Activated T-helper 17 cell treated with anti-CD3 and anti-CD28 coated beads, Interleukin-2, amount 50 U/mL, for 72 hours (primary cell): Measurements from ENCODE around the gene ZKSCAN3. TPM values are rescaled to one million over a fixed set of nuclear protein-coding genes. Genes with fewer than 3 reads are reported as not detected.
"Not testable (repeated sequence)": the region's sequence is repeated elsewhere in the genome, so short reads cannot be mapped to it uniquely, and the experiment has no call there.

Experiments used
- ATAC-seq: fragments of 150-1000 bp; cut with Tn5 transposase; replicated peaks from 2 replicates; pipeline ENCODE4 v1.10.0; 2021; ENCODE audit warnings: mild to moderate bottlenecking, moderate library complexity
- H3K27ac Mint-ChIP-seq: one replicate; pipeline ENCODE4 v1.8.0; 2022; ENCODE audit warnings: mixed read lengths
- H3K27me3 Mint-ChIP-seq: one replicate; pipeline ENCODE4 v1.8.0; 2022; ENCODE audit warnings: mixed read lengths
- H3K36me3 Mint-ChIP-seq: one replicate; pipeline ENCODE4 v1.8.0; 2022; ENCODE audit warnings: low read depth, mild to moderate bottlenecking, mixed read lengths
- H3K4me1 Mint-ChIP-seq: one replicate; pipeline ENCODE4 v1.8.0; 2022; ENCODE audit warnings: mixed read lengths
- H3K4me3 Mint-ChIP-seq: one replicate; pipeline ENCODE4 v1.8.0; 2022; ENCODE audit warnings: mild to moderate bottlenecking, mixed read lengths
- H3K9me3 Mint-ChIP-seq: one replicate; pipeline ENCODE4 v1.8.0; 2022; ENCODE audit warnings: mixed read lengths
- total RNA-seq, 2 donors: library from RNA; stranded (reverse); gene quantifications; one replicate each; pipeline ENCODE4 v1.2.3, GENCODE V29; 2022

The ZKSCAN3 gene
- total RNA-seq, result 1 to 10 TPM; 1.5 to 2.6 TPM

- peak; percentile 100 for ATAC-seq
- Mint-ChIP-seq H3K9me3 (no peaks in the 10 kb centered on the region), H3K4me3 (peak within 1 kb of the TSS; percentile 94), H3K27me3 (peaks cover 17% of the 10 kb centered on the region), H3K36me3 (no peaks in the 10 kb centered on the region), H3K27ac (peak within 1 kb of the TSS; percentile 90), H3K4me1 (peaks cover 21% of the 10 kb centered on the region)
Measured at GRCh38 chr6:28349892-28350737, at the start of gene ZKSCAN3. ZKSCAN3 (plus strand) TSS chr6:28349947; CDS start chr6:28359587, 9,640 bp downstream.

- Mint-ChIP-seq H3K4me3 (peak overlapping the region; percentile 37), H3K36me3 (no peaks in the 10 kb centered on the region), H3K27me3 (peaks cover 4% of the 10 kb centered on the region), H3K4me1 (peaks cover 14% of the 10 kb centered on the region), H3K27ac (peak overlapping the region; percentile 58), H3K9me3 (peaks cover 5% of the 10 kb centered on the region)
- ATAC-seq, result peak; percentile 82
Measured at GRCh38 chr6:28303570-28303969, 46.2 kb upstream of the ZKSCAN3 start.

- Mint-ChIP-seq H3K4me1 (peaks cover 14% of the 10 kb centered on the region), H3K27me3 (peaks cover 22% of the 10 kb centered on the region)
- H3K4me3 Mint-ChIP-seq, ATAC-seq, H3K9me3 Mint-ChIP-seq, H3K36me3 Mint-ChIP-seq, H3K27ac Mint-ChIP-seq: not testable (repeated sequence)
Measured at GRCh38 chr6:28306363-28306762, 43.4 kb upstream of the ZKSCAN3 start.

- H3K4me1 Mint-ChIP-seq, result no peaks in the 10 kb centered on the region
- no peak overlapping the region for H3K4me3 Mint-ChIP-seq
- H3K27ac Mint-ChIP-seq, result no peak overlapping the region
- no peak for ATAC-seq
- peaks cover 36% of the 10 kb centered on the region for H3K27me3 Mint-ChIP-seq
- H3K36me3 Mint-ChIP-seq, result no peaks in the 10 kb centered on the region
- H3K9me3 Mint-ChIP-seq, result peaks cover 4% of the 10 kb centered on the region
Measured at GRCh38 chr6:28311139-28311823, 38.5 kb upstream of the ZKSCAN3 start.

- ATAC-seq, result no peak
- H3K4me1 Mint-ChIP-seq, result no peaks in the 10 kb centered on the region
- H3K36me3 Mint-ChIP-seq, result no peaks in the 10 kb centered on the region
- H3K27ac Mint-ChIP-seq, result no peak overlapping the region
- H3K9me3 Mint-ChIP-seq, result no peaks in the 10 kb centered on the region
- H3K4me3 Mint-ChIP-seq, result no peak overlapping the region
- H3K27me3 Mint-ChIP-seq, result peaks cover 37% of the 10 kb centered on the region
Measured at GRCh38 chr6:28312939-28313338, 36.8 kb upstream of the ZKSCAN3 start.

- no peak for ATAC-seq
- Mint-ChIP-seq H3K4me3 (no peak overlapping the region), H3K27me3 (peaks cover 25% of the 10 kb centered on the region), H3K27ac (no peak overlapping the region), H3K9me3 (no peaks in the 10 kb centered on the region), H3K36me3 (no peaks in the 10 kb centered on the region), H3K4me1 (no peaks in the 10 kb centered on the region)
Measured at GRCh38 chr6:28315628-28316027, 34.1 kb upstream of the ZKSCAN3 start.

- H3K27me3 Mint-ChIP-seq, result peaks cover 13% of the 10 kb centered on the region
- not testable (repeated sequence) for H3K36me3 Mint-ChIP-seq, H3K9me3 Mint-ChIP-seq, H3K4me1 Mint-ChIP-seq, H3K4me3 Mint-ChIP-seq, H3K27ac Mint-ChIP-seq, ATAC-seq
Measured at GRCh38 chr6:28317866-28318265, 31.9 kb upstream of the ZKSCAN3 start.

GRCh38 chr6:28322661-28323060, 27.1 kb upstream of the ZKSCAN3 start:
- no peak overlapping the region for H3K4me3 Mint-ChIP-seq
- peaks cover 10% of the 10 kb centered on the region for H3K27me3 Mint-ChIP-seq
- no peak for ATAC-seq
- H3K9me3 Mint-ChIP-seq, result peaks cover 12% of the 10 kb centered on the region
- H3K4me1 Mint-ChIP-seq, result no peaks in the 10 kb centered on the region
- no peak overlapping the region for H3K27ac Mint-ChIP-seq
- H3K36me3 Mint-ChIP-seq, result no peaks in the 10 kb centered on the region

- H3K9me3 Mint-ChIP-seq, result peaks cover 14% of the 10 kb centered on the region
- no peak for ATAC-seq
- H3K4me3 Mint-ChIP-seq, result no peak overlapping the region
- H3K36me3 Mint-ChIP-seq, result no peaks in the 10 kb centered on the region
- no peak overlapping the region for H3K27ac Mint-ChIP-seq
- no peaks in the 10 kb centered on the region for H3K4me1 Mint-ChIP-seq
- H3K27me3 Mint-ChIP-seq, result peaks cover 10% of the 10 kb centered on the region
Measured at GRCh38 chr6:28323813-28324424, 25.8 kb upstream of the ZKSCAN3 start.

- Mint-ChIP-seq H3K36me3 (no peaks in the 10 kb centered on the region), H3K27ac (no peak overlapping the region), H3K4me1 (no peaks in the 10 kb centered on the region), H3K4me3 (no peak overlapping the region), H3K9me3 (peaks cover 14% of the 10 kb centered on the region), H3K27me3 (peaks cover 10% of the 10 kb centered on the region)
- no peak for ATAC-seq
Measured at GRCh38 chr6:28326371-28326948, 23.3 kb upstream of the ZKSCAN3 start.

- Mint-ChIP-seq H3K36me3 (no peaks in the 10 kb centered on the region), H3K4me1 (peaks cover 4% of the 10 kb centered on the region), H3K27ac (no peak overlapping the region), H3K4me3 (no peak overlapping the region), H3K9me3 (peaks cover 14% of the 10 kb centered on the region), H3K27me3 (no peaks in the 10 kb centered on the region)
- ATAC-seq, result no peak
Measured at GRCh38 chr6:28330041-28330440, 19.7 kb upstream of the ZKSCAN3 start.

GRCh38 chr6:28333047-28333446, 16.7 kb upstream of the ZKSCAN3 start:
- Mint-ChIP-seq H3K4me3 (no peak overlapping the region), H3K9me3 (no peaks in the 10 kb centered on the region), H3K27ac (no peak overlapping the region), H3K4me1 (peaks cover 4% of the 10 kb centered on the region), H3K36me3 (no peaks in the 10 kb centered on the region), H3K27me3 (no peaks in the 10 kb centered on the region)
- ATAC-seq, result no peak

- no peak for ATAC-seq
- H3K36me3 Mint-ChIP-seq, result no peaks in the 10 kb centered on the region
- no peak overlapping the region for H3K27ac Mint-ChIP-seq
Measured at GRCh38 chr6:28333599-28334018, 16.1 kb upstream of the ZKSCAN3 start.

GRCh38 chr6:28334286-28335039, 15.3 kb upstream of the ZKSCAN3 start:
- H3K4me3 Mint-ChIP-seq, result no peak overlapping the region
- H3K27ac Mint-ChIP-seq, result no peak overlapping the region
- no peaks in the 10 kb centered on the region for H3K36me3 Mint-ChIP-seq
- H3K9me3 Mint-ChIP-seq, result no peaks in the 10 kb centered on the region
- H3K27me3 Mint-ChIP-seq, result no peaks in the 10 kb centered on the region
- peaks cover 4% of the 10 kb centered on the region for H3K4me1 Mint-ChIP-seq
- ATAC-seq, result no peak

More at GRCh38 chr6:28333599-28334018, 16.1 kb upstream of the ZKSCAN3 start:
- H3K9me3 Mint-ChIP-seq, result no peaks in the 10 kb centered on the region
- H3K4me1 Mint-ChIP-seq, result peaks cover 4% of the 10 kb centered on the region
- H3K27me3 Mint-ChIP-seq, result no peaks in the 10 kb centered on the region
- no peak overlapping the region for H3K4me3 Mint-ChIP-seq
